Pancreas (tissue), 10 donors: ENCODE data around the gene EPS8. TPM values are rescaled to one million over a fixed set of nuclear protein-coding genes. Genes with fewer than 3 reads are reported as not detected.
"Not testable (repeated sequence)": the region's sequence is repeated elsewhere in the genome, so short reads cannot be mapped to it uniquely, and the experiment has no call there.

Source experiments
- ATAC-seq, 4 donors: fragments of 200-7000 bp; cut with Tn5 transposase; one replicate each; pipeline versions ENCODE4 v1.8.0 to v1.9.1; 2020; ENCODE audit warnings: mild to moderate bottlenecking in 4 of 4, moderate library complexity in 4 of 4
- DNase-seq, 6 donors: peaks; one replicate each; pipeline ENCODE4 v3.0.0-alpha.2; 2020
- FAIRE-seq: peaks from 2 replicates; lab custom pipeline; 2012; peaks lifted over from hg19 to GRCh38; lab: Jason Lieb, UNC
- H3K27ac ChIP-seq, 4 donors: fragments of 200-600 bp; sonication (generic); 1 replicate in 3 of 4; 2 replicates in 1 of 4; pipeline versions ENCODE4 v1.5.0 to v1.8.0; 2020
- H3K27me3 ChIP-seq, 4 donors: fragments of 200-600 bp; one replicate each; pipeline ENCODE4 v1.8.0; 2021
- H3K36me3 ChIP-seq, 3 donors: fragments of 200-600 bp; sonication (generic) in 1 of 3; one replicate each; pipeline versions ENCODE4 v1.5.0 to v1.8.0; 2020 to 2021
- H3K4me1 ChIP-seq, 3 donors: fragments of 200-600 bp; one replicate each; pipeline ENCODE4 v1.8.0; 2021
- H3K4me3 ChIP-seq, 4 donors: fragments of 200-600 bp; sonication (generic) in 2 of 4; one replicate each; pipeline versions ENCODE4 v1.5.0 to v1.8.0; 2020 to 2021
- H3K9me3 ChIP-seq, 4 donors: fragments of 200-600 bp; one replicate each; pipeline ENCODE4 v1.8.0; 2021
- CTCF ChIP-seq, 4 donors: fragments of 200-600 bp; sonication (generic) in 3 of 4; IDR thresholded peaks; one replicate each; pipeline versions ENCODE4 v1.5.0 to v1.8.0; 2021; ENCODE audit warnings: antibody characterized with exemption in 4 of 4
- WGBS, 2 donors: extraction: QIAGEN DNeasy Blood & Tissue Kit; methylation state at CpG; one replicate each; pipeline ENCODE4 v1.1.7; 2013; 5-methylcytosine and 5-hydroxymethylcytosine counted together
- intact Hi-C, 3 donors: fragments of 100-400 bp; cut with DNase I; formaldehyde crosslinking; loops; one replicate each; pipeline versions ENCODE4 v1.11.1 to v1.14.2; 2022
- polyA plus RNA-seq, 2 donors: library from polyadenylated mRNA; stranded (reverse); fragments of 200-250 nt; gene quantifications; one replicate each; pipeline ENCODE4 v1.2.3, GENCODE V29; 2013
- total RNA-seq, 6 donors: library from RNA; stranded (reverse); fragmentation: NEBNext Ultra II Directional in 4 of 6; extraction: Animal tissue kit (Norgen Biotek cat#: 25700) in 4 of 6; gene quantifications; one replicate each; pipeline versions ENCODE4 v1.2.1 to v1.2.4, GENCODE V29; 2021 to 2023
- donor health status: healthy with polysubstance abuse.
- donor health status: DM: no; HTN: no; CAD: no; lungs with moderate emphysema.
- donor health status: DM: no; HTN: no; CAD: no.
- donor health status: control.
- donor health status: control.
- donor health status: Bipolar disorder and iron deficiency.
- donor health status: DM: yes; HTN: yes; CAD: no.
- donor health status: DM: no; HTN: no; CAD: no.
- donor health status: DM: no; HTN: no; CAD: no.
- donor health status: DM: yes; HTN: yes; CAD: no.

The EPS8 gene
- total and polyA plus RNA-seq, 8 donors: 8.2 to 26.7 (median 10.6) TPM

- H3K27me3 ChIP-seq: no peaks in the 10 kb centered on the region
- H3K9me3 ChIP-seq: no peaks in the 10 kb centered on the region
- H3K27ac ChIP-seq: no peak overlapping the region
- DNase-seq: no peak
- no peak overlapping the region for H3K4me3 ChIP-seq
- peaks cover 0 to 7% (median 2%) of the 10 kb centered on the region in 3 donors for H3K36me3 ChIP-seq
- no peak for TF ChIP-seq CTCF (IDR thresholded peaks at IDR 0.05)
- intact Hi-C loops: no loop called here
- WGBS, 2 donors: 95 to 98% methylated on average over 2 of the region's 2 CpGs
- no peak for FAIRE-seq
- ATAC-seq: no peak
- H3K4me1 ChIP-seq: peaks cover 0 to 13% (median 5%) of the 10 kb centered on the region in 3 donors
These were observed 164.1 kb downstream of the EPS8 start for GRCh38 chr12:15625075-15625474.

GRCh38 chr12:15620741-15621539 lies 168.2 kb downstream of the EPS8 start:
- FAIRE-seq: no peak
- Histone ChIP-seq H3K36me3 (peaks cover 0 to 7% (median 2%) of the 10 kb centered on the region in 3 donors), H3K4me1 (no peaks in the 10 kb centered on the region), H3K4me3 (no peak overlapping the region), H3K9me3 (no peaks in the 10 kb centered on the region), H3K27me3 (no peaks in the 10 kb centered on the region), H3K27ac (no peak overlapping the region)
- DNase-seq: no peak
- ATAC-seq: no peak
- WGBS, 2 donors: 77 to 78% methylated on average over 4 of the region's 4 CpGs
- no peak for TF ChIP-seq CTCF (IDR thresholded peaks at IDR 0.05)
- intact Hi-C loops: no loop called here

- DNase-seq, H3K27me3 ChIP-seq, H3K4me3 ChIP-seq, H3K27ac ChIP-seq, ATAC-seq, FAIRE-seq, H3K9me3 ChIP-seq, intact Hi-C loops, H3K36me3 ChIP-seq, H3K4me1 ChIP-seq: not testable (repeated sequence)
- 77 to 81% methylated on average over 8 of the region's 8 CpGs for WGBS, 2 donors
These were observed 172.7 kb downstream of the EPS8 start for GRCh38 chr12:15616495-15616894.

- no peak for FAIRE-seq
- intact Hi-C loops: no loop called here
- Histone ChIP-seq H3K27ac (no peak overlapping the region), H3K4me3 (no peak overlapping the region), H3K27me3 (no peaks in the 10 kb centered on the region), H3K36me3 (no peaks in the 10 kb centered on the region), H3K9me3 (no peaks in the 10 kb centered on the region), H3K4me1 (no peaks in the 10 kb centered on the region)
- TF ChIP-seq CTCF (IDR thresholded peaks at IDR 0.05): no peak
- no peak for DNase-seq
- 81 to 97% methylated on average over 1 of the region's 1 CpG for WGBS, 2 donors
- no peak for ATAC-seq
These were observed 175.2 kb downstream of the EPS8 start for GRCh38 chr12:15613981-15614380.

- Histone ChIP-seq H3K4me3 (no peak overlapping the region), H3K9me3 (no peaks in the 10 kb centered on the region), H3K36me3 (no peaks in the 10 kb centered on the region), H3K27ac (no peak overlapping the region), H3K4me1 (no peaks in the 10 kb centered on the region), H3K27me3 (no peaks in the 10 kb centered on the region)
- WGBS, 2 donors: 24 to 26% methylated on average over 1 of the region's 1 CpG
- ATAC-seq: no peak
- no peak for TF ChIP-seq CTCF (IDR thresholded peaks at IDR 0.05)
- FAIRE-seq: no peak
- intact Hi-C loops: no loop called here
- no peak for DNase-seq
These were observed 180.2 kb downstream of the EPS8 start for GRCh38 chr12:15608941-15609340.
